ENCODE results near the gene NR4A3.

DNA sequence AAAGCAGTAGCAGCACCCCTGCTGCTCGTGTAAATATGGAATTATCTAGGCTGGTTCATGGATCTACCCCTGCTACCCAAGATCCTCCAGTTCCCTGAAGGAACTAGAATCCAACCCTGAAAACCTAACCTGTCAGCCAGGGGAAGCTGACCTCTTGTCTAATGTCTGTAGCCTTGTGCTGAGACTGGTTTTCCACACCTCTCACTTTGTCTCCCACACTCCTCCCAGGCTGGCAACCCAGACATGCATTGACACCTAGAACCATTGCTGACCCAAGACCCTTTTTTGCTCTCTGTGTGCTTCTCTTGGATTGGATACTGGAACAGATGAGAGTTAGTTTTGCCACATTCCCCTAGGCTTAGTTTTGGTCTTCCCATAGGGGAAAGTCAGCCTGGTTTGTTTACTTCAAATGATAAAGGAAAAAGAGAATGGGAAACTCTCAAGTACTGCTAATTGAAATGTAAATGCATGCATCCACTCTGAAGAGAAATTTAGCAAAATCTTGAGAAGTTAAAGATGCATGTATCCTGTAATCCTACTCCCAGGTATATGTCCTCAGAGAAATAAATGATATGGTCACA, 36.6 kb upstream of the NR4A3 start:
- TF ChIP-seq HCFC1 (IDR thresholded peaks at IDR 0.05; ENCODE audit: low read length) (no peak), NRF1 (conservative IDR thresholded peaks at IDR 0.05; ENCODE audit: low read depth, low read length) (no peak), CTCF (IDR thresholded peaks at IDR 0.05 in 2 of 3, conservative IDR thresholded peaks at IDR 0.05 in 1 of 3; ENCODE audit: control insufficient read depth in 2 of 3, extremely low read depth in 1 of 3, insufficient read depth in 1 of 3, low read depth in 3 of 3, low read length in 3 of 3) (no peak), POLR2A (IDR thresholded peaks at IDR 0.05; ENCODE audit: low read depth, low read length) (no peak), TAF1 (IDR thresholded peaks at IDR 0.05; ENCODE audit: borderline replicate concordance, low read depth, low read length) (no peak), GABPA (IDR thresholded peaks at IDR 0.05; ENCODE audit: low read depth) (no peak), PRDM15 (CRISPR knock-in tag; IDR thresholded peaks at IDR 0.05) (no peak), SIN3A (IDR thresholded peaks at IDR 0.05; ENCODE audit: low read depth, low read length) (no peak), POLR2AphosphoS5 (IDR thresholded peaks at IDR 0.05; ENCODE audit: low read length) (no peak), ZNF217 (IDR thresholded peaks at IDR 0.05) (no peak)
- TF ChIP-seq, protein P1, sequence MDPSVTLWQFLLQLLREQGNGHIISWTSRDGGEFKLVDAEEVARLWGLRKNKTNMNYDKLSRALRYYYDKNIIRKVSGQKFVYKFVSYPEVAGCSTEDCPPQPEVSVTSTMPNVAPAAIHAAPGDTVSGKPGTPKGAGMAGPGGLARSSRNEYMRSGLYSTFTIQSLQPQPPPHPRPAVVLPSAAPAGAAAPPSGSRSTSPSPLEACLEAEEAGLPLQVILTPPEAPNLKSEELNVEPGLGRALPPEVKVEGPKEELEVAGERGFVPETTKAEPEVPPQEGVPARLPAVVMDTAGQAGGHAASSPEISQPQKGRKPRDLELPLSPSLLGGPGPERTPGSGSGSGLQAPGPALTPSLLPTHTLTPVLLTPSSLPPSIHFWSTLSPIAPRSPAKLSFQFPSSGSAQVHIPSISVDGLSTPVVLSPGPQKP (IDR thresholded peaks at IDR 0.05; ENCODE audit: low read depth, low read length) = no peak

All from GM12878 (cell line).